Ovary (tissue), 9 donors: ENCODE data around the gene LILRA6. TPM values are rescaled to one million over a fixed set of nuclear protein-coding genes. Genes with fewer than 3 reads are reported as not detected.
A peak's percentile ranks its signal among the peaks of the same experiment; 100 is the strongest.

Experiments
- DNase-seq, 5 donors: peaks; one replicate each; pipeline ENCODE4 v3.0.0-alpha.2; 2019 to 2020
- H3K27ac ChIP-seq, 2 donors: fragments of 200-600 bp; one replicate each; pipeline versions ENCODE4 v1.5.1 to v1.8.0; 2019 to 2022
- H3K27me3 ChIP-seq: fragments of 200-600 bp; one replicate; pipeline ENCODE4 v1.8.0; 2022
- H3K36me3 ChIP-seq: fragments of 200-600 bp; sonication (generic); one replicate; pipeline ENCODE4 v1.5.1; 2019
- H3K4me1 ChIP-seq: one replicate; pipeline ENCODE4 v1.8.1; 2013; ENCODE audit warnings: mild to moderate bottlenecking, moderate library complexity; ENCODE audit not compliant: insufficient read depth
- H3K4me3 ChIP-seq: fragments of 200-600 bp; sonication (generic); one replicate; pipeline ENCODE4 v1.5.1; 2017
- H3K9me3 ChIP-seq, 2 donors: fragments of 200-600 bp in 1 of 2; sonication (generic) in 1 of 2; one replicate each; pipeline versions ENCODE4 v1.5.1 to v1.8.1; 2013 to 2019; ENCODE audit warnings: mild to moderate bottlenecking in 1 of 2, moderate library complexity in 1 of 2
- EP300 ChIP-seq: sonication (generic); formaldehyde crosslinking; IDR thresholded peaks from one replicate; pipeline ENCODE4 v1.6.1; 2017; ENCODE audit warnings: antibody characterized with exemption
- POLR2A ChIP-seq: fragments of 450-650 bp; IDR thresholded peaks from one replicate; pipeline ENCODE4 v1.6.1; 2017; ENCODE audit warnings: antibody characterized with exemption, mild to moderate bottlenecking, moderate library complexity
- WGBS, 3 donors: extraction: QIAGEN DNeasy Blood & Tissue Kit in 1 of 3; methylation state at CpG; one replicate each; pipeline versions ENCODE4 v1.1.5 to v1.1.7; 2013 to 2017; 5-methylcytosine and 5-hydroxymethylcytosine counted together
- intact Hi-C, 4 donors: fragments of 100-400 bp; cut with DNase I; formaldehyde crosslinking; loops; one replicate each; pipeline versions ENCODE4 v1.11.0 to v1.15.1; 2022 to 2023
- polyA plus RNA-seq, 2 donors: library from polyadenylated mRNA; stranded (reverse); fragments of 200-250 nt in 1 of 2; fragments of 350-450 nt in 1 of 2; fragmentation: Illumina TruSeq in 1 of 2; extraction: RNeasy Lipid Tissue Mini Kit (QIAGEN cat#74804) in 1 of 2; gene quantifications; one replicate each; pipeline ENCODE4 v1.2.3, GENCODE V29; 2013 to 2014
- total RNA-seq, 7 donors: library from RNA; depleted of rRNA in 2 of 7; stranded (reverse); fragments of >200 nt in 2 of 7; fragmentation: NEBNext Ultra II Directional in 3 of 7; extraction: Animal tissue kit (Norgen Biotek cat#: 25700) in 3 of 7; gene quantifications; one replicate each; pipeline versions ENCODE4 v1.1.0 to v1.2.4, GENCODE V29; 2016 to 2023
- TF ChIP-seq, protein P1 (sequence below), 3 donors: fragments of 450-650 bp in 2 of 3; fragments of 200-600 bp in 1 of 3; IDR thresholded peaks; one replicate each; pipeline versions ENCODE4 v1.5.1 to v1.8.0; 2016 to 2022; ENCODE audit warnings: antibody characterized with exemption in 3 of 3, mild to moderate bottlenecking in 1 of 3
- donor health status: DM: no; HTN: no; CAD: no; lungs with moderate emphysema.
- donor health status: DM: no; HTN: no; CAD: no.
- donor health status: Bipolar disorder and iron deficiency.
- donor health status: DM: yes; HTN: yes; CAD: no.
- donor health status: DM: no; HTN: no; CAD: no.
- donor health status: DM: yes; HTN: yes; CAD: no.

LILRA6 gene
- total and polyA plus RNA-seq, 9 donors = 0.61 to 2.7 (median 1.2) TPM

- intact Hi-C loops = loop anchor here in 1 of 4 donors (10.0 kb wide), 1 partner anchor 1469 kb away; the partner anchor contains the start of gene EPN1
- no peak for DNase-seq
- Histone ChIP-seq H3K4me1 (peaks cover 50% of the 10 kb centered on the region), H3K4me3 (no peak overlapping the region), H3K9me3 (no peaks in the 10 kb centered on the region), H3K36me3 (no peaks in the 10 kb centered on the region), H3K27ac (peak overlapping the region in 1 of 2 donors; percentile 82), H3K27me3 (no peaks in the 10 kb centered on the region)
- TF ChIP-seq EP300 = no peak
- WGBS, 3 donors = 84 to 90% (median 88%) methylated on average over 27 of the region's 27 CpGs
Measured at GRCh38 chr19:54206030-54206830, 36.4 kb downstream of the LILRA6 start.

- no peak for DNase-seq
- no peak overlapping the region for H3K4me3 ChIP-seq
- intact Hi-C loops = loop anchor here in 2 of 4 donors (5.0 to 10.0 kb wide), 2 partner anchors 43 to 1470 kb away; partner anchors contain the start of gene EPN1 (in 1 of the 2)
- no peaks in the 10 kb centered on the region for H3K9me3 ChIP-seq
- peaks cover 44% of the 10 kb centered on the region for H3K4me1 ChIP-seq
- no peak overlapping the region for H3K27ac ChIP-seq
- no peaks in the 10 kb centered on the region for H3K27me3 ChIP-seq
- WGBS, 3 donors = 79 to 87% (median 80%) methylated on average over 4 of the region's 4 CpGs
- TF ChIP-seq EP300 (no peak), POLR2A (no peak)
- TF ChIP-seq, protein P1, sequence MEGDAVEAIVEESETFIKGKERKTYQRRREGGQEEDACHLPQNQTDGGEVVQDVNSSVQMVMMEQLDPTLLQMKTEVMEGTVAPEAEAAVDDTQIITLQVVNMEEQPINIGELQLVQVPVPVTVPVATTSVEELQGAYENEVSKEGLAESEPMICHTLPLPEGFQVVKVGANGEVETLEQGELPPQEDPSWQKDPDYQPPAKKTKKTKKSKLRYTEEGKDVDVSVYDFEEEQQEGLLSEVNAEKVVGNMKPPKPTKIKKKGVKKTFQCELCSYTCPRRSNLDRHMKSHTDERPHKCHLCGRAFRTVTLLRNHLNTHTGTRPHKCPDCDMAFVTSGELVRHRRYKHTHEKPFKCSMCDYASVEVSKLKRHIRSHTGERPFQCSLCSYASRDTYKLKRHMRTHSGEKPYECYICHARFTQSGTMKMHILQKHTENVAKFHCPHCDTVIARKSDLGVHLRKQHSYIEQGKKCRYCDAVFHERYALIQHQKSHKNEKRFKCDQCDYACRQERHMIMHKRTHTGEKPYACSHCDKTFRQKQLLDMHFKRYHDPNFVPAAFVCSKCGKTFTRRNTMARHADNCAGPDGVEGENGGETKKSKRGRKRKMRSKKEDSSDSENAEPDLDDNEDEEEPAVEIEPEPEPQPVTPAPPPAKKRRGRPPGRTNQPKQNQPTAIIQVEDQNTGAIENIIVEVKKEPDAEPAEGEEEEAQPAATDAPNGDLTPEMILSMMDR (IDR thresholded peaks at IDR 0.05) = no peak
- H3K36me3 ChIP-seq = no peaks in the 10 kb centered on the region
Measured at GRCh38 chr19:54204767-54205468, 37.7 kb downstream of the LILRA6 start.

DNA sequence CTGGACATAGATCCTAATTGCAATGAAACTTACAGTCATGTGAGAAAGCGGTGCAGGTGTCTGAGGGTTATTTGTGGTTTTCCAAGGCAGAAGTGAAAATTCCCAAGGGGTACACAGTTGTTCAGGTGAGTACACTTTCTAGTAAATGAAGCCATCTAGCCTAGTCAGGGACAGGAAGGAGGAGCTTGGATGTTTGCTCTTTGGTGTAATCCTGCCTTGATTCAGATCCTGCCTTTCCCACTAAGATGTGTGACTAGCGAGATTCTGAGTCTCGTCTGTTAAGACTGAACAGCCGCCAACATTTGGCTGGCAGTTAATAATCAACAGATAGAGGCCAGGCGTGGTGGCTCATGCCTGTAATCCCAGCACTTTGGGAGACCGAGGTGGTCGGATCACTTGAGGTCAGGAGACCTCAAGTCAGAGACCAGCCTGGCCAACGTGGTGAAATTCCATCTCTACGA lies 39.4 kb downstream of the LILRA6 start:
- intact Hi-C loops = loop anchor here in 2 of 4 donors (5.0 to 10.0 kb wide), 2 partner anchors 41 to 1472 kb away; partner anchors contain the start of gene EPN1 (in 1 of the 2)
- Histone ChIP-seq H3K27me3 (no peaks in the 10 kb centered on the region), H3K36me3 (no peaks in the 10 kb centered on the region), H3K27ac (no peak overlapping the region), H3K9me3 (no peaks in the 10 kb centered on the region), H3K4me1 (peaks cover 29% of the 10 kb centered on the region), H3K4me3 (no peak overlapping the region)
- no peak for DNase-seq
- TF ChIP-seq, protein P1 (IDR thresholded peaks at IDR 0.05) = no peak
- TF ChIP-seq EP300 (no peak), POLR2A (no peak)
- 43 to 56% (median 43%) methylated on average over 9 of the region's 9 CpGs for WGBS, 3 donors

DNA sequence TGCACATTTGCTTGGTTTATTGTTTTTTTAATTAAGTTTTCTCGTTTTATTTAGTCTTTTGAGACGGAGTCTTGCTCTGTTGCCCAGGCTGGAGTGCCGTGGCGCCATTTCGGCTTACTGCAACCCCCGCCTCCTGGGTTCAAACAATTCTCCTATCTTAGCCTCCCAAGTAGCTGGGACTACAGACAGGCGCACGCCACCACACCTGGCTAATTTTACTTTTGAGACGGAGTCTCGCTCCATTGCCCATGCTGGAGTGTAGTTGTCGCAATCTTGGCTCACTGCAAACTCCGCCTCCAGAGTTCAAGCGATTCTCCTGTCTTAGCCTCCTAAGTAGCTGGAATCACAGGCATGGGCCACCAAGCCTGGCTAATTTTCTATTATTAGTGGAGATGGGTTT lies 40.6 kb downstream of the LILRA6 start:
- intact Hi-C loops = loop anchor here in 2 of 4 donors (5.0 to 10.0 kb wide), 2 partner anchors 40 to 1473 kb away; partner anchors contain the start of gene EPN1 (in 1 of the 2)
- Histone ChIP-seq H3K27ac (no peak overlapping the region), H3K36me3 (no peaks in the 10 kb centered on the region), H3K4me3 (peak overlapping the region; percentile 56), H3K9me3 (no peaks in the 10 kb centered on the region), H3K4me1 (peaks cover 19% of the 10 kb centered on the region), H3K27me3 (no peaks in the 10 kb centered on the region)
- TF ChIP-seq, protein P1 (IDR thresholded peaks at IDR 0.05) = no peak
- TF ChIP-seq EP300 (no peak), POLR2A (no peak)
- 59 to 73% (median 73%) methylated on average over 13 of the region's 13 CpGs for WGBS, 3 donors
- no peak for DNase-seq
